Measurements from ENCODE around the gene ROR2. TPM values are rescaled to one million over a fixed set of nuclear protein-coding genes. Genes with fewer than 3 reads are reported as not detected.

The ROR2 gene
- polyA plus RNA-seq, 3 donors: not detected

- no peaks in the 10 kb centered on the region for H3K4me1 Mint-ChIP-seq
Observed at GRCh38 chr9:91803970-91804752, 145.9 kb downstream of the ROR2 start.

More at GRCh38 chr9:91803970-91804752, 145.9 kb downstream of the ROR2 start:
- Histone ChIP-seq H3K4me1 (ENCODE audit: control insufficient read depth in 1 of 2, insufficient read depth in 2 of 2, low read length in 2 of 2) (no peaks in the 10 kb centered on the region), H3K36me3 (replicated peaks in 1 of 2; ENCODE audit: control insufficient read depth in 1 of 2, insufficient read depth in 2 of 2, low read length in 2 of 2) (no peaks in the 10 kb centered on the region), H3K4me2 (replicated peaks; ENCODE audit: extremely low read depth, low read length, poor library complexity, severe bottlenecking) (no peak overlapping the region), H4K20me1 (ENCODE audit: insufficient read depth, low read length) (no peaks in the 10 kb centered on the region), H3K9me3 (replicated peaks in 1 of 2; ENCODE audit: control insufficient read depth in 1 of 2, insufficient read depth in 1 of 2, low read length in 2 of 2) (no peaks in the 10 kb centered on the region), H3K27ac (ENCODE audit: low read depth in 1 of 2, low read length in 2 of 2) (no peak overlapping the region), H3K9ac (ENCODE audit: insufficient read depth, low read length, poor library complexity, severe bottlenecking) (no peak overlapping the region), H3K79me2 (ENCODE audit: insufficient read depth, low read length) (no peaks in the 10 kb centered on the region), H2AFZ (ENCODE audit: insufficient read depth, low read depth, low read length, poor library complexity, severe bottlenecking) (no peak overlapping the region), H3K27me3 (ENCODE audit: control insufficient read depth in 2 of 2, insufficient read depth in 2 of 2, low read length in 2 of 2) (no peaks in the 10 kb centered on the region), H3K4me3 (replicated peaks in 1 of 3; ENCODE audit: low read depth in 2 of 3, low read length in 3 of 3) (no peak overlapping the region)
- intact Hi-C loops (cut with micrococcal nuclease): no loop called here
- peaks cover 7 to 10% (median 8%) of the 10 kb centered on the region in 3 donors for H3K27me3 Mint-ChIP-seq (ENCODE audit: low read depth in 3 of 3)
- H3K36me3 Mint-ChIP-seq: no peaks in the 10 kb centered on the region
- no peak for TF ChIP-seq CTCF (IDR thresholded peaks at IDR 0.05)
- no peak overlapping the region for H3K27ac Mint-ChIP-seq
- H3K9me3 Mint-ChIP-seq: no peaks in the 10 kb centered on the region
- no peak overlapping the region for H3K4me3 Mint-ChIP-seq
- 93% methylated on average over 10 of the region's 13 CpGs for WGBS (ENCODE audit: insufficient coverage)
- no peak for DNase-seq
